GM04503 (cell line): ENCODE data around the gene STX12.

Experiments
- DNase-seq: peaks from one replicate; pipeline ENCODE4 v3.0.0-alpha.2; 2012; ENCODE audit warnings: low read depth

The STX12 gene

DNA sequence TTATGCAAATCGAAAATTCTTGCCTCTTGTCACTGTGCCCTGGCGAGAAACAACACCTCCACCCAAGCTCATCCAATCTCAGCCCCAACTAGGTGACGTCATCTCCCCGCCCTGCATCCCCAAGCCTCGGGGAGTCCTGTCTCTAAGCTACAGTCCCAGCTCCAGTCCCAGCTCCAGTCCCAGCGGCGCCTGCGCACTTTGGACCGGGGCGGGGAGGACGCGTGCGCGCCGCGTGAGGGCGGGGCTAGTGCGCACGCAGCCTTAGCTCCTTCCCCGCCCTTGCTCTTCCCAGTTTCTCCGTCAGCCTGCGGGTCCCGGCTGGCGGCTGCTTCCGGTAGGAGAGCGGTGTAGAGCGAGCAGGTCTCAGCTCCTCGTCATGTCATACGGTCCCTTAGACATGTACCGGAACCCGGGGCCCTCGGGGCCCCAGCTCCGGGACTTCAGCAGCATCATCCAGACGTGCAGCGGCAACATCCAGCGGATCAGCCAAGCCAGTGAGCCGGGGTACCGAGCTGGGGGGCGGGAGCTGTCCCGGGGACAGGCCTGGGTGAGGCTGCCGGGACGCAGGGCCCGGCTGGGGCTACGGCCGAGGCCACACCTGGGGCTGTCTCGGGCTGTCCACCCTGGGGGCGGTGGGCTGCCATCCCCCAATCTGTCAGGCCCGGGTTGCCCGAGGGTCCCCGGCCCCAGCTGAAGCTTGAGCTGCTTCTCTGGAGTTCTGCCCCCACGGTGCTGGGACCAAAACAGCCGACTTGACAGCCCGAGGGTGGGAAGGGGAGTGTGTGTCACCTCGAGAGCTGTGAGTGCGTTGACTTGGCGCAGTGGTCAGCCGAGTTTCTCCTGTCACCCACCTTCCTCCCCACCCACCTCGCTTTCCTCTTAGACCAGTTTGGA lies at the start of gene STX12:
Gene STX12, plus strand, starts transcription at position 288 of the 894 bp plus-strand sequence. Its CDS starts 89 bp downstream, at position 377.
- DNase-seq, result peak; percentile 99

DNA sequence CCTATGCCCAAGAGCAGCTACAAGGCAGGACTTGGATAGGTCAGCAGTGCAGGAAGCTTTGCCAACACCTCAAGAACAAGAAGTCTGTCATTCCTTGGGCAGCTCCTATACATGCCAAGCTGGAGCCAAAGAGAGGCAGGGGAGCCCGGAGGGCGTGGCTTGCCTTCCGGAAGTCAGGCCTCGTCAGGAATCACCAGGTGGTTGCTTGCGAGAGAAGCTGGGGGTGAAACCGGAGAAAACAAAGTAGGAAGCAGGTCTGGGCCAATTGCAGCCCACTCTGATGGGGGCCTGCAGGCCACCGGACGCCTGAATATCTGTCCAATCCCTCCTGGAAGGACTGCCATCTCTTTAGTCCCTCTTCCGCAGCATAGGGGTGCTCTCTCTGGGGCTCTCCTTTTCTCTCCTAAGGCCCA lies 48.1 kb upstream of the STX12 start:
- no peak for DNase-seq

DNA sequence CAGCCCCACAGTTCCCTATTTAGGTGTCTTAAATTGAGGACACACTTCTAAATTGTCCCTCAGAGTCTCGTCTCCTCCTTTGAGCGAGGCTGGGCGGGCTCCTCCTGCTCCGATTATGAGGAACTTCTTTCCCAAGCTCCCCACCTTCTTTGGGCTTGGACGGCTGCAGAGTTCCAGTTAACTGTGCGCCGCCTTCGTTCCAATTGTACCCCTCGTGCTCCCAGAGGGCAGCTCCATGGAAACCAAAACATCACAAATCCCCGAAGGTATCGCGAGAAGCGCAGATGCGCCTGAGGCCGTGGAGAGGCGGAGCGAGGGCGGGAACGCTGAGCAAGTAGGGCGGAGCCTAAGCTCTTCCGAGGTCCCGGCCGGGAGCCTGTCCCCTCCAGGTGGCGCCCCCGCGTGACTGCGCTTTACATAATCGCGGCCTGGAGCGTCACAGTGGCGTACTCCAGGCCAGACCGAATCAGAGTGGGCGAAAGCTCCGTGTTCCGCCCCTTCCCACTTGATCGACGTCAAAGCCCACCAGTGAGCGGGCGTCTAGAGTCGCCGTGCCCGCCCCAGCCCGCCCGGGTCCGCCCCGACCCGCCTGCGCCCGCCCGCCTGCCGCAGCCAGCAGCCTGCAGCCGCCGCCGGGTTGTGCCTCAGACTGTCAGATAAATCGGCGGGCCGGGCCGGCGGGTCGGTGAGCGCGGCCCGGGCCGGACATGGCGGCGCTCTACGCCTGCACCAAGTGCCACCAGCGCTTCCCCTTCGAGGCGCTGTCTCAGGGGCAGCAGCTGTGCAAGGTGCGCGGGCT lies 47.4 kb upstream of the STX12 start, which contains the start of gene FAM76A:
Gene FAM76A, plus strand, starts transcription at position 588 of the 799 bp plus-strand sequence. Its CDS starts 120 bp downstream, at position 708.
- DNase-seq, result peak; percentile 93

DNA sequence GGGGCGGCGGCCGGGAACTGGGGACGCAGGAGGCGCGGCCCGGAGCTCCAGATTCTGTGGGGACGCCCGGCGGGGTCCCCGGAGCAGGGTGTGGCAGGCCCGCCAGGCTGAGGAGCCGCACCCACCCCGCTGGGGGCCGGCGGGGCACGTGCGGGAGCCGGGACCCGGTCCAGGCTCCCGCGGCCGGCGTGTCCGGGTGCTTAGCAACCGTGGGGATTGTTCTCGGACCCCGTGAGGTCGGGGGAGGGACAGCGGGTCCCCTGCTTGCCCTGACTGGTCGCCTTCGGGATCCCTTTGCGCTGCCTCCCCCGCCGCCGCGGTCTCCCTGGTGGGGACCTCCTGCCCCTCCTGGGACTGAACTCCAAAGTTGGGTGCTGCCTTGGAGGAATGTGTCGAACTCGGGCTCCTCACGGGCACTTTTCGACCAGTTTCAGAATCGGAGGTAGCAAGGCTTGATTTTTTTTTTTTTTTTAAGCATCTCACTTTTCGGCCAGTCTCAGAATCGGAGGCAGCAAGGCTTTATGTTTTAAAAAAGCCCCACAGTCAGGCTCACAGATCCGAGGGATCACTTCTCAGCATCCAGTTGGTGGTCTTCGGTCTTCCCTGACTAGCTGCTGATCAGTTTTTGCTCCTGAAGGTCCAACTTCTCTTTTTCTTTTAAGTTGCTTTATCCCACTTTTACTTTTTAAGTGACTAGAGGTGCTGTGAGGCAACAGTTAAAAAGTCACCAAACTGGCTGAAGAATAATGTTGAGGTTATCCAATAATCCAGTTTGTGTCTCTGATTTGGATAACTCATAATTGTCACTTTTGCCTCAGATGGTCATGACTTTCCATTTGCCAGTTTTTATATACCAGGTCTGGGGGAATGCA lies 46.6 kb upstream of the STX12 start:
- DNase-seq, result no peak

DNA sequence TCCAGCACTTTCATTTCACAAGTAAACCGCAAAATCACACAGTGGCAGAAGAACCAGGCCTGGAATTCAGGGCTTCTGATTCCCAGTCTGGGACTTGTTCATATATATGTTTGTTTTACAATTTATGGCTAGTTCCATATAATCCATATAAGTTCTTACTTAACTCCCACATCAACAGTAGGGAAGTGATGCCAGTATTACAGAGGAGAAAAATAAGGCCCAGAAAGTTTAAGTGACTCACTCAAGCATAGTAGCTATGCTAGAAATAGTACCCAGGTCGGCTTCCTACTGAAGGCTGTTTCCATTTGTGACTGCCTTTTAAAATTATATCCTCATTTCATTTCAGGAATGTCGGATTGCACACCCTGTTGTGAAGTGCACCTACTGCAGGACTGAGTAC lies 45.9 kb upstream of the STX12 start:
- no peak for DNase-seq

DNA sequence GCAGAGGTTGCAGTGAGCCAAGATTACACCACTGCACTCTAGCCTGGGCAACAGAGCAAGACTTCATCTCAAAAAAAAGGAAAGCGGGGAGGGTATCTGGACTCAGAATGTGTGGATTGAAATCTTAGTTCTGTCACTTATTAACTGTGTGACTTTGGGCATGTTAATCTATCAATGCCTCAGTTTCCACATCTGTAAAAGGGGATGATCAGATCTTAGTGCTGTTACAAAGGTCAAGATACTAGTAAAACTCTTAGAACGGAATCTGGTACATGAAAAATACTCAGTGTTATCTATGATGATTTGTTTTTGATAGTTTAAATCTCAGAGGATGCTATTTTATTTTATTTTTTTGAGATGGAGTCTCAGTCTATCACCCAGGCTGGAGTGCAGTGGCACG lies 36.8 kb upstream of the STX12 start:
- DNase-seq, result no peak

DNA sequence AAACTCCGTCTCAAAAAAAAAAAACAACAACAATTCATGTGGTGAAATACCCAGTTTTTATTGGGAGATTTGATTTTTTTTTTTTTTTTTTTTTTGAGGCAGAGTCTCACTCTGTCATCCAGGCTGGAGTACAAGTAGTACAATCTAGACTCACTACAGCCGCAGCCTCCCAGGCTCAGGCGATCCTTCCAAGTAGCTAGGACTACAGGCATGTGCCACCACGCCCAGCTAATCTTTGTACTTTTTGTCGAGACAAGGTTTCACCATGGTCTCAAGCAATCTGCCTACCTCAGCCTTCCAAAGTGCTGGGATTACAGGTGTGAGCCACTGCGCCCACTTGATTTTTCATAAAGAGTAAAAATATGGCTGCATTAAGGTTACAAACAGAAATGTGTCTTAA lies 31.9 kb upstream of the STX12 start:
- no peak for DNase-seq

DNA sequence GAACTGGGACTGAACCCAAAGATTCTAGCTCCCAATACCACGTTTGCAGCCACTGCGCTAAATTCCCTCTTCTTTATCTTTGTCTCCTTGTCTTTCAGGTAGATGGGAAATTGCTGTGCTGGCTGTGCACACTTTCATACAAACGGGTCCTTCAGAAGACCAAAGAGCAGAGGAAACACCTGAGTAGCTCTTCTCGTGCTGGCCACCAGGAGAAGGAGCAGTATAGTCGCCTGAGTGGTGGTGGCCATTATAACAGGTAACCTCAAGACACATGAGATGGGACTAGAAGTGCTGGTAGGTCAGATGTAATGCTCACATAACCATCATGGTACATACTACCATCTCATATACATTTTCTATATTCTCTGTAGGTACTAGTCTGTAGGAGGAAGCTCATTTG lies 28.5 kb upstream of the STX12 start:
- no peak for DNase-seq

DNA sequence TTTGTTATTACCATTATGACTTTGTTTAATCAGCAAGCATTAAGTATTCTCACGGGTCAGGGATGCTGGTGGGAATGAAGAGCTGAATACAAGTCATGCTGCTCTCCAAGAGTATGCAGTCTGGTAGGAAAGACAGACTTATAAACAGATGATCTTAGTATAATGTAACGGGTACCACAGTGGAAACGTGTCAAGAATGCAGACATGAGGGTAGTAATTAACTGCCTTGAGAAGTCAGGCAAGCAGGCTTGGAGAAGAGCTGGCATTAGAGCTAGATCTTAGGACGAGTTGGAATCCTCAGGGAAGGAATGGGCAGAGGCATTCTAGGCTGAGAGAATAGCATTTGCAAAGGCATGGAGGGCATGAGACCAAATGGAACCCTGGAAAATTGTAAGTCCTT lies 27.6 kb upstream of the STX12 start:
- DNase-seq, result no peak

DNA sequence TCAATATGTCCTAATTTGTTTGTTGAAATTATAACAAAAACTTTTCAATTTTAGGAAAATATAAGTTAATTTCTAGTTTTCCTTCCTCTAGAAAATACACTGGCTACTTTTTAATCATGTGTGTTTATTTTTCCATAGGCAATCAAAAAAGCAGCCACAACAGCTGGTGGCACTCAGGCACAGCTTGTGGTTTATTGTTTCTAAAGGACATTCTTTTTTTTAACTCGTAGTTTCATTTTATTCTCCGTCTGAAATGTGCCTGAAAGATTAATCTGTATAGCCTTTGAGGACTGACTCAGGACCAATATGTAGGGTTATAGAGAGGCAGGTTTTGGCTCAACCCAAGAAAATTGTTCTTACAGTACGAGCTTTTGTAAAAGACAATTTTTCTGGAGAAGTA lies 20.7 kb upstream of the STX12 start:
- DNase-seq, result no peak

DNA sequence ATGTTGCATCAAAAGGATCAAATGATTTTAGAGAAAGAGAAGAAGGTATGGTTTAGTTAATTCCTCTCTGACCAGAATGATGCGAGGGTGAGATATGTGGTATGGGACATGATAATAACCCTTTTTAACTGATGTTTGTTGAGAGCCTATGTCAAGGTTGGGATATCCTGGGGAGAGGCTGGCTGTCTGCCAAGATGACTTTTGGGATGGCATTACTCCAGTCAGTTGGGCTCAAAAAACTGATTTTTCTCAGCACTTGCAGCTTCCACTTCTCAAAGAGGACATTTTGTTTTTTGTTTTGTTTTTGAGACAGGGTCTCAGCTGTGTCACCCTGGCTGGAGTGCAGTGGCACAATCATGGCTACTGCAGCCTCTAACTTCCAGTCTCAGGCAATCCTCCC lies 17.7 kb upstream of the STX12 start:
- no peak for DNase-seq

DNA sequence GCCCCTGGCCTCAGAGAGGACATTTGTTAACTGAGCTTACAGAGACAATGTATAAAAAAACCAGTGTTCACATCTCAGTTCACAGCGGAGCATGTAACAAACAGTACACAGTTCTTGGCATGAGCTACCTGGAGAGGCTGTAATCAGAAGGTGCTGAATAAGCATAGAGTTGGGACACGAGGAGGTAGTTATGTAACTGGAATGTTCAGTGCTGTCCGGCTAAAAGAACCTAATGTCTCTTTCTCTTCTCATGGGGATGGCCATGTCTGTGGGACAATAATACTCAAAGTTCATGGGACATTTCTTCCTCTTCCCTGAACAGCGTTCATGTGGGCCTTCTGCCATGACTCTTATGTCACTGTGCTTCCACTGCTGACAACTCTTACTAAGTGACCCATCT lies 17.2 kb upstream of the STX12 start:
- no peak for DNase-seq

DNA sequence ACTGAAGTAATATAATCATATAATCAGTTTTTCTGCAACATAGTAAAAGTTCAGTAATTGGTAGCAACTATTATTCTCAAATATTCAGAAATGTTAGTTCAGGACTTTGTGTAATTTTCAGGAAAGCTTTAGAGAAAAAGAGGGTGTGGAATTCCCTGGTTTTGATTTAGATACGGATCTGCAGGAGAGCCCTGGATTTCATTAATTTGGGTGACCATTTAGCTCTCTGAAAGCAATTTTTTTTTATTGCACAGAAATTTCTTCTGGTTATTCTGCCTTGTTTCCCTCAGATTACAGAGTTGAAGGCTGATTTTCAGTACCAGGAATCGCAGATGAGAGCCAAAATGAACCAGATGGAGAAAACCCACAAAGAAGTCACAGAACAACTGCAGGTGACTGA lies 13.8 kb upstream of the STX12 start:
- DNase-seq, result no peak

DNA sequence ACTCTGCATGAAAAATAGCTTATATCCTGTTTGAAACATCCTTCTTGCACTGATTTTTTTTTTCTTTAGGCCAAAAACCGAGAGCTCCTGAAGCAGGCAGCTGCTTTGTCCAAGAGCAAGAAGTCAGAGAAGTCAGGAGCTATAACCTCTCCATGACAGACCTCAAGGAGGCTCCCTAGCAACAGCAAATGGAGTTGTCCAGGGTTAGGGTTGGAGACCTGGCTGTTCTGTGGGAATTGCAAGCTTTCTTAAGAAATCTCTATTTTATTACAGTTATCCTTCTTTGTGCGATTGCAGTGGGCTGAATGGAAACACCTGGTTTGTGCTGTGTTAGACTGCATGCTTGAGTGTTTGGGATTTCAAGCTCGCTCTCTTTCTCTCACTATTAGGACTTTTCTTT lies 12.6 kb upstream of the STX12 start:
- DNase-seq, result no peak

DNA sequence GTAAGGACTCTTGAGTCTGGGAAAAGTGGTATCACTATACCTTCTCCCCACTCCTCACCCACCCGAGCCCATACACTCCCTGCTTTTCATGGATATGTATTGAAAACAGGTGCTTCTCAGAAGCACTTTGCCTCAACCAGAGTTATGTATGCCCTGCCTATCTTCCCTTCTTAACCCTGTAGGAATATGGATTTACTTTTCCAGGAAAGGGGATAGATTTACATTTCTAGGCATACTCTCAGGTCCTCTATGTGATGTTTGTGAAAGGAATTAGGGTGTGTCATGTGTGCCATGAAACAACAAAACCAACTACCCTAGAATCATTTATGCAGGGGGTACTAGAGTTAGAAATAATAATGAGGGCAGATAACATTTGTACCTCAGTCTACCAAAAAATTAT lies 11.0 kb upstream of the STX12 start:
- DNase-seq, result no peak

DNA sequence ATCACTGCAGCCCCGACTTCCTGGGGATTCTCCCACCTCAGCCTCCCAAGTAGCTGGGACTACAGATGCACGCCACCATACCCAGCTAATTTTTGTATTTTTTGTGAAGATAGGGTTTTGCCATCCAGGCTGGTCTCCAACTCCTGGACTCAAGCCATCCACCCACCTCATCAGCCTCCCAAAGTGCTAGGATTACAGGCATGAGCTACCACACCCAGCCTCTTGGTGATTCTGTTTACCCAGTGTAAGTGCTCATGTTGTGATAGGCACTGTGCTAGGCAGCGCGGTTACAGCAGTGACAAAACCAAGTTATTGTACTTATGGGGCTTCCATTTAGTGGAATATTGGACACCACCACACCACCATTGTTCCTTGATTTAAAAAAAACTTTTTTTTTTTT lies 9.7 kb upstream of the STX12 start:
- no peak for DNase-seq

DNA sequence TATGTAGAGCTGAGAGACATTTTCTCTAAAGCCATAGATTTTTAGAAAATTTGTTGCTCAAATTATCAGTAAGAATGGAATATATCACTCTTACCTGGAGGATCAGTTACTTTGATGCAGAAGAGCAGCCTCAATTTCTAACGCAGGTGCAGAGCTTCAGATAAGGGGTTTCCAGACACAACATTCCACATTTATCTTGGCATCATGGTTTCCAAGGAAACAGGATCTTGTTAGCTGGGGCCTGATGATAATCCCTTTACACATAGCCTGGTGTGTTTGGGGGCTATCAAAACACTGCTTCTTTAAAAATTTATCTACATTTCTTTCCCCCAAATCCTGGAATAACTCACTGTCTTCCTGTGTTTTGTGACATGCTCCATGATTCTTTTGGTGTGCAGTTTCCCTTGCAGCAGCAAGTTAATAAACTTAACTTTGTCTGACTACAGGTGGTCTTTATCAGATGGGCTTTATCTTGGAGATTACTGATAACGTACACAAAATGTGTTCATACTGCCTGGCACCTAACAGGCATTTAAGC lies 2.7 kb upstream of the STX12 start:
- no peak for DNase-seq

DNA sequence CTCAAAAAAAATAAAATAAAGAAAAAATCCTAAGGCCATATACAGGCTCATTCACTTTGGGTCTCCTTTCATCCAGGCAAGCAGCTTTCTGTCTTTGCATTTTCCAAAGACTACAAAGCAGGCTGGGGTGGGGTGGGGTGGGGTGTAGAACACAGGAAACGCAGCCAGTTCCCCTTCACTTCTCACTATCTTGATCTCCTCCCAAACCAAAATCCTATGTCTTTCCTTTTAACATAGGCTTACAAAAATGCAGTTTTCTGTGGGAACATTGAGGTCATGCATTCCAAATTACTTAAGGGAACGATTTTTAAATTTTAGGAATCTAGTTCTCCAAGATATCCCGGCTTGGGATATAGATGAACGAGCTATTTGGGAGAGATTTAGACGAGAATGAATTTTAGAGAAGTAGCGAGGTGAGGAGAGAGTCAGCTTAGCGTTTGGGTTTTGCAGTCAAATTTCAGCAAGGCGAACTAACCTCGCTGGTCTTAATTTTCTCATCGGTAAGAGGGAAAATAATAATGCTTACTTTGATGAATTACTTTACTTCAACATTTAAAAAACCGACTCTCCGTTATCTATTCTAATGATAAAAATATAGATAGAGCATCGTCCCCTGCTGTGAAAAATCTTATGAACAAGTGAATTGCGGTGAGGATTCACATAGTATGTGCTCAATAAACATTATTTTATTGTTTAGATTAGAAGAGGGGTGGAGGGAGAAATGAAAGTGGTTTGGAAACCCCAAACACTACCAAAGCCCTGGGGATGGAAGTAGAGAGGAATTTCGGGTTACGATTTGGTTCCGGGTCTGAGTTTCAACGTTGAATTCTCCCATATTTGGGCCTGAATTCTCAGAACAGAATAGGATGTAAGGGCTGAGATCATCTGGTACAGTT lies 735 bp upstream of the STX12 start:
- no peak for DNase-seq

DNA sequence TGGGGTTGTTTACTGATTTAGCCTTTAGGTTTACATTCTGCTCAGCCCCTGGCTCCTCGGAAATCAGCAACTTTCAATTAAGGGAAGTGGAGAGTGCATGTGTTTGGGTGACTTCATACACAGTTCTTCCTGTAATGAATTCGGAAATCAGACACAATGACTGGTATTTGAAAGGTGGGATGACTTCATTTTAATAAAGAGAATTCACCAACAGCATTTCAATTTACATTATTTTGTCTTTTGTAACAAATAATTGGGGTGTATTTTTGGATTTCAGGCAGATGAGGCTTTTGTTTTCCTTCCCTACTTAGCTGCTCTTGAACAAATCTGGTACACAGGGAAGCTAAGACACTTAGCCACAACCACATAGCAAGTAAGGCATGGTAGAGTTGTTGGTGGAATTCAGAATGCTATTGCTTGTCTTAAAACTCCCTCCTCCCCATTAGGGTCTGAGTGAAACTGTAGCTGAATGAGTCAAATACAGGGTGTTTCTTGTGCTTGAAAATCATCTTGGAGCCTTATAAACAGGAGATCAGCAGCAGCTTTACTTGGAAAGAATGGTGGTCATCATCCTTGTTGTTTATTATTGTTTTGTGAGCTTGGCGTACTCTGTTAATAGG lies 917 bp downstream of the STX12 start:
- peak; percentile 6 for DNase-seq

DNA sequence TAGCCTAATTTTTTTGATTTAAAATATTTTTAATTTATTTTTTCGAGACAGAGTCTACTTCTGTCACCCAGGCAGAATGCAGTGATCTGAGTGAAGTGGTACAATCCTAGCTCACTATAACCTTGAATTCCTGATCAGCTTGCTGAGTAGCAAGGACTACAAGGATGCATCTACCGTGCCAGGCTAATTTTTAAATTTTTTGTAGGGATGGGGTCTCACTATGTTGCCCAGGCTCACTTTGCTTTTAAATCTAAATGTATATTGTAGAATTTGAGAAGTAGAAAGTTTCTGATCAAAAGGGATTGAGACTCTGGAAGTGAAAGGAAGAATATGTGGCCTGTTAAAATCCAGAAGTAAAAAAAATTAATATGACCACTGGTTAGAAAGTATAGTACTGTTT lies 1.6 kb downstream of the STX12 start:
- DNase-seq, result no peak
